Measurements from ENCODE around the gene UPP2.

GRCh38 chr2:158154596-158154995 lies 52.9 kb downstream of the UPP2 start:
- TF ChIP-seq CTCF (IDR thresholded peaks at IDR 0.05) (no peak), POLR2A (IDR thresholded peaks at IDR 0.05) (no peak)
